PFSK-1 (cell line): ENCODE data around the gene USP38.

Experiments used
- FOXP2 ChIP-seq: optimal IDR thresholded peaks from 2 replicates; pipeline ENCODE3; 2011; ENCODE audit warnings: borderline replicate concordance, control low read depth, inconsistent platforms; ENCODE audit not compliant: insufficient read depth; ENCODE audit errors: extremely low read length, extremely low read depth
- POLR2AphosphoS5 ChIP-seq: IDR thresholded peaks from 2 replicates; pipeline ENCODE4 v1.6.1; 2012; ENCODE audit warnings: low read depth, mild to moderate bottlenecking, control low read depth, low read length, moderate library complexity
- TAF1 ChIP-seq: IDR thresholded peaks from 2 replicates; pipeline ENCODE4 v1.6.1; 2012; ENCODE audit warnings: low read length, control low read depth, borderline replicate concordance; ENCODE audit not compliant: insufficient read depth

DNA sequence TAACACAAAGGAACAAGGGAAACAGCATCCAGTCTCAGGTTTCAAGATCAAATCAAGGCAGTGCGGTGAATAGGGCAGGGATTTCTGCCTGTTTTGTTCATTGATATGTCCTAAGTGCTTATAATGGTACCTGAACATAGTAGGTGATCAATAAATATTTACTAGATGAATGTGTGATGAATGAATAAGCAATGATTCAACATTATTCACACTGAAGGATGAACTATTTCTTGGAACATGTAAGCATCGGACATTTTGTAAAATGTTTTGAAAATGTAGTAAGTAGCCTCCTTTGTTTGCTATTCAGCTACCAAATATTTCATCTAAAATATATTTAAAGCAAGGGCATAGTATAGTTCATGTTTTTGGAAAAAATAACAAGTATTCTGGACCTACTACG lies 67.8 kb downstream of the USP38 start:
- TF ChIP-seq POLR2AphosphoS5 (no peak), TAF1 (no peak), FOXP2 (no peak)
